Gastrocnemius medialis (tissue), 4 donors: Measurements from ENCODE around the gene C12orf56. TPM values are rescaled to one million over a fixed set of nuclear protein-coding genes. Genes with fewer than 3 reads are reported as not detected.

Experiments
- ATAC-seq, 2 donors: fragments of 150-250 bp; one replicate each; pipeline ENCODE4 v1.9.1; 2016
- DNase-seq, 2 donors: peaks; one replicate each; pipeline ENCODE4 v3.0.0-alpha.2; 2019
- H3K27ac ChIP-seq, 4 donors: fragments of 200-600 bp; sonication (generic); 1 replicate in 1 of 4; 2 replicates in 3 of 4; pipeline ENCODE4 v1.5.1; 2016 to 2018; ENCODE audit warnings: mild to moderate bottlenecking in 2 of 4, moderate library complexity in 1 of 4
- H3K27me3 ChIP-seq, 3 donors: fragments of 200-600 bp; sonication (generic) in 2 of 3; 1 replicate in 1 of 3; 2 replicates in 2 of 3; pipeline versions ENCODE4 v1.5.1 to v1.6.0; 2016 to 2019; ENCODE audit warnings: mild to moderate bottlenecking in 1 of 3, moderate library complexity in 1 of 3
- H3K36me3 ChIP-seq, 2 donors: fragments of 200-600 bp; sonication (generic) in 1 of 2; one replicate each; pipeline ENCODE4 v1.5.1; 2017 to 2018
- H3K4me1 ChIP-seq, 2 donors: fragments of 200-600 bp; sonication (generic) in 1 of 2; one replicate each; pipeline ENCODE4 v1.5.1; 2016 to 2017; ENCODE audit warnings: mild to moderate bottlenecking in 2 of 2
- H3K4me3 ChIP-seq, 4 donors: fragments of 200-600 bp; sonication (generic) in 3 of 4; 1 replicate in 1 of 4; 2 replicates in 3 of 4; pipeline ENCODE4 v1.5.1; 2016 to 2019; ENCODE audit warnings: mild to moderate bottlenecking in 2 of 4
- H3K9me3 ChIP-seq, 3 donors: fragments of 200-600 bp; sonication (generic) in 2 of 3; 1 replicate in 1 of 3; 2 replicates in 2 of 3; pipeline ENCODE4 v1.5.1; 2016 to 2019
- CTCF ChIP-seq, 5 experiments: fragments of 450-650 bp in 3 of 5; fragments of 200-600 bp in 2 of 5; sonication (generic) in 2 of 5; IDR thresholded peaks in 4 of 5; conservative IDR thresholded peaks in 1 of 5; 1 replicate in 4 of 5; 2 replicates in 1 of 5; pipeline ENCODE4 v1.5.1; 2016 to 2019; ENCODE audit warnings: antibody characterized with exemption in 5 of 5, mild to moderate bottlenecking in 3 of 5, moderate library complexity in 3 of 5
- POLR2A ChIP-seq, 2 donors: fragments of 450-650 bp; IDR thresholded peaks; one replicate each; pipeline ENCODE4 v1.6.1; 2017; ENCODE audit warnings: antibody characterized with exemption in 2 of 2, mild to moderate bottlenecking in 2 of 2, moderate library complexity in 2 of 2
- in situ Hi-C, 4 donors: fragments of 200-750 bp; cut with MboI; loops; one replicate each; pipeline versions ENCODE4 v1.15.0 to v1.8.0; 2017; ENCODE audit warnings: low sequenced_read_pairs in 4 of 4
- intact Hi-C: fragments of 100-400 bp; cut with DNase I; formaldehyde crosslinking; loops from one replicate; pipeline ENCODE4 v1.15.1; 2023; ENCODE audit warnings: low total_unique reads
- total RNA-seq, 4 donors: library from RNA; depleted of rRNA; stranded (reverse); fragments of >200 nt; gene quantifications; one replicate each; pipeline versions ENCODE4 v1.1.0 to v1.2.3, GENCODE V29; 2016

C12orf56 gene
- not detected for total RNA-seq

- ATAC-seq (no peak), DNase-seq (no peak)
- Histone ChIP-seq H3K9me3 (no peaks in the 10 kb centered on the region), H3K4me3 (peak within 1 kb of the TSS in 3 of 4 donors; percentile 31 to 39 (median 34)), H3K4me1 (no peaks in the 10 kb centered on the region), H3K27me3 (peaks cover 14 to 32% (median 22%) of the 10 kb centered on the region in 3 donors), H3K36me3 (no peaks in the 10 kb centered on the region), H3K27ac (no peak within 1 kb of the TSS)
- TF ChIP-seq POLR2A (IDR thresholded peaks at IDR 0.05) (no peak), CTCF (IDR thresholded peaks at IDR 0.05 in 4 of 5, conservative IDR thresholded peaks at IDR 0.05 in 1 of 5) (no peak)
- in situ Hi-C loops (loop anchor here in 1 of 4 donors (25.0 kb wide), 1 partner anchor 553 kb away; the partner anchor contains the start of gene SRGAP1), intact Hi-C loops (no loop called here)
Measured at GRCh38 chr12:64390275-64390851, at the start of gene C12orf56. Gene C12orf56 (minus strand): TSS chr12:64390758. CDS start chr12:64390565, 193 bp downstream.

- in situ Hi-C loops (no loop called here), intact Hi-C loops (no loop called here)
- Histone ChIP-seq H3K36me3 (peaks cover 0 to 87% of the 10 kb centered on the region in 2 donors), H3K9me3 (no peaks in the 10 kb centered on the region), H3K27me3 (no peaks in the 10 kb centered on the region), H3K4me3 (no peak overlapping the region), H3K4me1 (no peaks in the 10 kb centered on the region), H3K27ac (no peak overlapping the region)
- no peak for ATAC-seq
- TF ChIP-seq CTCF (IDR thresholded peaks at IDR 0.05 in 4 of 5, conservative IDR thresholded peaks at IDR 0.05 in 1 of 5) (no peak), POLR2A (IDR thresholded peaks at IDR 0.05) (no peak)
- DNase-seq, result no peak
Measured at GRCh38 chr12:64440100-64440499, 49.5 kb upstream of the C12orf56 start.

GRCh38 chr12:64433915-64434314 lies 43.4 kb upstream of the C12orf56 start:
- in situ Hi-C loops, result no loop called here
- H3K27me3 ChIP-seq, result no peaks in the 10 kb centered on the region
- no peak overlapping the region for H3K4me3 ChIP-seq
- no peak overlapping the region for H3K27ac ChIP-seq
- TF ChIP-seq POLR2A (IDR thresholded peaks at IDR 0.05), result no peak
- TF ChIP-seq CTCF (IDR thresholded peaks at IDR 0.05 in 4 of 5, conservative IDR thresholded peaks at IDR 0.05 in 1 of 5), result no peak
- no peaks in the 10 kb centered on the region for H3K4me1 ChIP-seq
- no peak for ATAC-seq
- intact Hi-C loops, result no loop called here
- DNase-seq, result no peak
- no peaks in the 10 kb centered on the region for H3K9me3 ChIP-seq
- H3K36me3 ChIP-seq, result peaks cover under 1 to 97% of the 10 kb centered on the region in 2 donors

GRCh38 chr12:64431791-64432190 lies 41.2 kb upstream of the C12orf56 start:
- in situ Hi-C loops (no loop called here), intact Hi-C loops (no loop called here)
- TF ChIP-seq CTCF (IDR thresholded peaks at IDR 0.05 in 4 of 5, conservative IDR thresholded peaks at IDR 0.05 in 1 of 5) (no peak), POLR2A (IDR thresholded peaks at IDR 0.05) (no peak)
- H3K9me3 ChIP-seq, result no peaks in the 10 kb centered on the region
- DNase-seq (no peak), ATAC-seq (no peak)
- H3K27ac ChIP-seq, result no peak overlapping the region
- no peak overlapping the region for H3K4me3 ChIP-seq
- peaks cover 6 to 100% of the 10 kb centered on the region in 2 donors for H3K36me3 ChIP-seq
- H3K27me3 ChIP-seq, result no peaks in the 10 kb centered on the region
- no peaks in the 10 kb centered on the region for H3K4me1 ChIP-seq

GRCh38 chr12:64430886-64431285 lies 40.3 kb upstream of the C12orf56 start:
- in situ Hi-C loops, result no loop called here
- TF ChIP-seq POLR2A (IDR thresholded peaks at IDR 0.05), result no peak

More at GRCh38 chr12:64430886-64431285, 40.3 kb upstream of the C12orf56 start:
- no peaks in the 10 kb centered on the region for H3K4me1 ChIP-seq
- no peak for DNase-seq
- no peaks in the 10 kb centered on the region for H3K27me3 ChIP-seq
- intact Hi-C loops, result no loop called here
- H3K4me3 ChIP-seq, result no peak overlapping the region
- no peak for ATAC-seq
- H3K36me3 ChIP-seq, result peaks cover 6 to 100% of the 10 kb centered on the region in 2 donors
- no peak overlapping the region for H3K27ac ChIP-seq
- H3K9me3 ChIP-seq, result no peaks in the 10 kb centered on the region
